ENCODE data around the gene ZMYM4.

ZMYM4 gene

DNA sequence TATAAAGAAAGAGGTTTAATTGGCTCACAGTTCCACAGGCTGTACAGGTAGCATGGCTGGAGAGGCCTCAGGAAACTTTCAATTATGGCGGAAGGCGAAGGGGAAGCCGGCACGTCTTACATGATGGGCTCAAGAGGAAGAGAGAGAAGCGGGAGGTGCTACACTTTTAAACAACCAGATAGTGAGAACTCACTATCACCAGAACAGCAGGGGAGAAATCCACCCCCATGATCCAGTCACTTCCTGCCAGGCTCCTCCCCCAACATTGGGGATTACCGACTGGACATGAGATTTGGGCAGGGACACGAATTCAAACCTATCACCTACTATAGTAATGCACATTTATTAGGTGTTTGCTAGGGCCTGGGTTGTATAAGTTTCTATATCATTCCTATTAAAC is 117.8 kb downstream of the ZMYM4 start:
- FAIRE-seq (no peak), DNase-seq (ENCODE audit: insufficient read length, low spot score) (no peak)
- no peak for TF ChIP-seq SPI1 (IDR thresholded peaks at IDR 0.05; ENCODE audit: low read depth, low read length)
- no peak for TF ChIP-seq PAX5 (IDR thresholded peaks at IDR 0.05; ENCODE audit: insufficient read depth, low read length, severe bottlenecking)
- TF ChIP-seq POLR2A (IDR thresholded peaks at IDR 0.05; ENCODE audit: low read depth, low read length), result no peak
- TF ChIP-seq POU2F2 (IDR thresholded peaks at IDR 0.05; ENCODE audit: low read depth, low read length), result no peak
- no peak for TF ChIP-seq TAF1 (IDR thresholded peaks at IDR 0.05; ENCODE audit: low read depth, low read length)
- TF ChIP-seq POLR2AphosphoS5 (IDR thresholded peaks at IDR 0.05; ENCODE audit: low read depth, low read length), result no peak

DNA sequence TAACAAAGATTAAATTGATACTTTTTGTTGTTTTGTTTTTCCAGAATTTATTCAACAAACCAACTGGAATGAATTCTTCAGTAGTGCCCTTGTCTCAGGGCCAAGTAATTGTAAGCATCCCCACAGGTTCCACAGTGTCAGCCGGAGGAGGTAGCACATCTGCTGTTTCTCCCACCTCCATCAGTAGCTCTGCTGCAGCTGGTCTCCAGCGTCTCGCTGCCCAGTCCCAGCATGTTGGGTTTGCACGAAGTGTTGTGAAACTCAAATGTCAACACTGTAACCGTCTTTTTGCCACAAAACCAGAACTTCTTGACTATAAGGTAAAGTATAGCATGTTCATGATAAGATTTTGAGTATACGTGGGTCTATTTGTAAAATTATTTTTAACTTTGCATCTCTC is 118.5 kb downstream of the ZMYM4 start:
- TF ChIP-seq POLR2A (IDR thresholded peaks at IDR 0.05; ENCODE audit: low read depth, low read length) (no peak), TAF1 (IDR thresholded peaks at IDR 0.05; ENCODE audit: low read depth, low read length) (no peak), PAX5 (IDR thresholded peaks at IDR 0.05; ENCODE audit: insufficient read depth, low read length, severe bottlenecking) (no peak), POLR2AphosphoS5 (IDR thresholded peaks at IDR 0.05; ENCODE audit: low read depth, low read length) (no peak), POU2F2 (IDR thresholded peaks at IDR 0.05; ENCODE audit: low read depth, low read length) (no peak), SPI1 (IDR thresholded peaks at IDR 0.05; ENCODE audit: low read depth, low read length) (no peak)
- FAIRE-seq, result no peak
- no peak for DNase-seq (ENCODE audit: insufficient read length, low spot score)

DNA sequence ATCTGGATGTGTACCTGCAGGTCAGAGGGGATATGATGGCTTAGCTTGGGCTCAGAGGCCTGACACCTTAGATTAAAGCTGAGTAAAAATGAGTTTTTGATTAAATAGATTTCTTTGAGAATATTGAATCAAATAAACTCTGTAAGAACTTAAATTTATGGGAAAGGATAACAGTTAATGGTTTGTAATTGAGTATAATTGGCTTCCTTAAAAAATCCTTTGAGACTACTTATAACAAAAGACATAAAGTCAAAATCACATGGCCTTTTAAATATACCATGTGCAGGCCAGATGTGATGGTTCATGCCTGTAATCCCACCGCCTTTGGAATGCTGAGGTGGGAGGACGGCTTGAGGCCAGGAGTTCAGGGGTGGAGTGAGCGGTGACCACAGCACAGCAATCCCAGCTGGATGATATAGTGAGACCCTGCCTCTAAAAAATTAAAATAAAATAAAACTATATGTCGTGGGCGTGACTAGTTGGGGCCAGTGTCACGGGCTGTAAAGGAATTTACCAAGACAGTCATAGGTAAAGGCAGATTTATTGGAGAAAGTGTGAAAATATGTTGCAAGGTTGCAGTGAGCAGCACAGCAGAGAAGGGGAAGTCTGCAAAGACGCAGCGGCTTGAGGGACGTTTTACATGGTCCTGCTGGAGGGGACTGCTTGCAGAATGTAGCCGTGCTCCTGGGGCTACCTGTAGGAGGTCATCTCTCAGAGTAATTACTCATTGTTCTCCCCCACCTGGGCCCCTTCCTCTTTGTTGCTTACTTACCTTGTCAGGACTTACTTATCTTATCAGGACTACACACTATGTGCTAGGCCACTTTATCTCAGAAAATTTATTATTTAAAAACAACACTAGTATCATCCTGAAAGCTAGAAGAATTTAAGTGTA is 122.3 kb downstream of the ZMYM4 start:
- FAIRE-seq (no peak), DNase-seq (ENCODE audit: insufficient read length, low spot score) (no peak)
- no peak for TF ChIP-seq POLR2A (IDR thresholded peaks at IDR 0.05; ENCODE audit: low read depth, low read length)
- TF ChIP-seq POU2F2 (IDR thresholded peaks at IDR 0.05; ENCODE audit: low read depth, low read length), result no peak
- TF ChIP-seq TAF1 (IDR thresholded peaks at IDR 0.05; ENCODE audit: low read depth, low read length), result no peak
- no peak for TF ChIP-seq PAX5 (IDR thresholded peaks at IDR 0.05; ENCODE audit: insufficient read depth, low read length, severe bottlenecking)
- TF ChIP-seq SPI1 (IDR thresholded peaks at IDR 0.05; ENCODE audit: low read depth, low read length), result no peak
- TF ChIP-seq POLR2AphosphoS5 (IDR thresholded peaks at IDR 0.05; ENCODE audit: low read depth, low read length), result no peak

DNA sequence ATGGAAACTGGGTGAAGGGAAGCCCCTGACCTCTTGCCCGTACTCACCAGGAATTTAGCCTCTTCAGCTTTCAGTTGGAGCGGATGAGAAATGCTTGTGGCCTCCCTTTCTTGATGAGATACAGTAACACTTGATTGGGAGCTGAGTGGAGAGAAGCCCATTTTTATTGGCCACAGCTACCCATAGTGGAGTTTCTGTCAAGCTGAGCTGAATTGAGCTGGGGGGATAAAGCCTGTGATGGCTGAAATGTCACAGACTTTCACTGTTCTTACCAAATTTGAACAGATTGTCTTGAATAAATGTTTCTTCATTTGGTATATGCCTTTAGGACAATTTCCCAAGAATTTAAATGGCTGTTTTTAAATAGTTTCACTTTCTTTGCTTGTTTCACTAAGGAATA is 125.9 kb downstream of the ZMYM4 start:
- FAIRE-seq (no peak), DNase-seq (ENCODE audit: insufficient read length, low spot score) (no peak)
- TF ChIP-seq POLR2AphosphoS5 (IDR thresholded peaks at IDR 0.05; ENCODE audit: low read depth, low read length), result no peak
- TF ChIP-seq TAF1 (IDR thresholded peaks at IDR 0.05; ENCODE audit: low read depth, low read length), result no peak
- no peak for TF ChIP-seq POU2F2 (IDR thresholded peaks at IDR 0.05; ENCODE audit: low read depth, low read length)
- no peak for TF ChIP-seq SPI1 (IDR thresholded peaks at IDR 0.05; ENCODE audit: low read depth, low read length)
- no peak for TF ChIP-seq PAX5 (IDR thresholded peaks at IDR 0.05; ENCODE audit: insufficient read depth, low read length, severe bottlenecking)
- no peak for TF ChIP-seq POLR2A (IDR thresholded peaks at IDR 0.05; ENCODE audit: low read depth, low read length)

DNA sequence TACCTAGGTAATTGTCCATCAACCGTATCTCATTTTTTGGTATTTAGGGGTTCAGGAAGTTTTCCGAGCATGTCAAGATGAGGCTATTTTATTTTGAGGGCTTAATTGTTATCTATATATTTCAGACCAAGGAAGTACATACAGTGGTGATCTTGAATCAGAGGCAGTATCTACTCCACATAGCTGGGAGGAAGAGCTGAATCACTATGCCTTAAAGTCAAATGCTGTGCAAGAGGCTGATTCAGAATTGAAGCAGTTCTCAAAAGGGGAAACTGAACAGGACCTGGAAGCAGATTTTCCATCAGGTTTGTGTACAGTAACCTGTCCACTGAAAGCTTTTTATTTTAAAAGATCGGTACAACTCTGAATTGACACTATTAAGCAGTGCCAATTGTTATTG is 130.2 kb downstream of the ZMYM4 start:
- DNase-seq (ENCODE audit: insufficient read length, low spot score) (no peak), FAIRE-seq (no peak)
- TF ChIP-seq POU2F2 (IDR thresholded peaks at IDR 0.05; ENCODE audit: low read depth, low read length), result no peak
- TF ChIP-seq POLR2A (IDR thresholded peaks at IDR 0.05; ENCODE audit: low read depth, low read length), result no peak
- TF ChIP-seq PAX5 (IDR thresholded peaks at IDR 0.05; ENCODE audit: insufficient read depth, low read length, severe bottlenecking), result no peak
- TF ChIP-seq POLR2AphosphoS5 (IDR thresholded peaks at IDR 0.05; ENCODE audit: low read depth, low read length), result no peak
- TF ChIP-seq TAF1 (IDR thresholded peaks at IDR 0.05; ENCODE audit: low read depth, low read length), result no peak
- TF ChIP-seq SPI1 (IDR thresholded peaks at IDR 0.05; ENCODE audit: low read depth, low read length), result no peak

DNA sequence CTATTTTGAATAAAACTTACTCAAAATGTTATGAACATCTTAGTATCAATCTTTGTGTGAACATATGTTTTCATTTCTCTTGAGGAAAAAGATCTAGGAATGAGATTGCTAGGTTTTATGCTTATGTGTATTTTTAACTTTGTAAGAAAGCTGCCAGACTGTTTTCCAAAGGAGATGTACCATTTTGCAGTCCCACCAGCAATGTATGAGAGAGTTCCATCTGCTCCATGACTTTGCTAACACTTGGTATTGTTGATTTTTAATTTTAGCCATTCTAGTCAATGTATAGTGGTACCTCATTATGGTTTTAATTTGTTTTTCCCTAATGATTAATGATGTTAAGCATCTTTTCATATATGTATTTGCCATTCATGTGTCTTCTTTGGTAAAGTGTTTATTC is 132.5 kb downstream of the ZMYM4 start:
- FAIRE-seq (no peak), DNase-seq (ENCODE audit: insufficient read length, low spot score) (no peak)
- TF ChIP-seq POLR2AphosphoS5 (IDR thresholded peaks at IDR 0.05; ENCODE audit: low read depth, low read length), result no peak
- no peak for TF ChIP-seq PAX5 (IDR thresholded peaks at IDR 0.05; ENCODE audit: insufficient read depth, low read length, severe bottlenecking)
- TF ChIP-seq SPI1 (IDR thresholded peaks at IDR 0.05; ENCODE audit: low read depth, low read length), result no peak
- no peak for TF ChIP-seq TAF1 (IDR thresholded peaks at IDR 0.05; ENCODE audit: low read depth, low read length)
- no peak for TF ChIP-seq POU2F2 (IDR thresholded peaks at IDR 0.05; ENCODE audit: low read depth, low read length)
- no peak for TF ChIP-seq POLR2A (IDR thresholded peaks at IDR 0.05; ENCODE audit: low read depth, low read length)

DNA sequence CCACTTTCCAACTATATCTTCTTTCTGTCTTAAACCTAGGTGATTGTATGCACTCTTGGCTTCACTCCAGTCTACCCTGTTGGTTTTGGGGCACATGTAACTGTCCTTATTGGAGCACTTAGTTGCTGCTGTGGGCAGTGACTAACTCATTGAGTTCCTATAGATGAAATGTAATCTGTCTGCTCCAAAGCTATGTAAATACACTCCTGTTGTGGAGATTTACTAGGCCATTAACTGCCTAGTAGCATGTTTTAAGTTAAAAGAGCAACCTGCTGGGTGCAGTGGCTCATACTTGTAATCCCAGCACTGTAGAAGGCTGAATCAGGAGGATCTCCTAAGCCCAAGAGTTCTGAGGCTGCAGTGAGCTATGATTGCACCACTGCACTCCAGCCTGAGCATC is 137.6 kb downstream of the ZMYM4 start:
- no peak for TF ChIP-seq TAF1 (IDR thresholded peaks at IDR 0.05; ENCODE audit: low read depth, low read length)
- FAIRE-seq (no peak), DNase-seq (ENCODE audit: insufficient read length, low spot score) (no peak)

DNA sequence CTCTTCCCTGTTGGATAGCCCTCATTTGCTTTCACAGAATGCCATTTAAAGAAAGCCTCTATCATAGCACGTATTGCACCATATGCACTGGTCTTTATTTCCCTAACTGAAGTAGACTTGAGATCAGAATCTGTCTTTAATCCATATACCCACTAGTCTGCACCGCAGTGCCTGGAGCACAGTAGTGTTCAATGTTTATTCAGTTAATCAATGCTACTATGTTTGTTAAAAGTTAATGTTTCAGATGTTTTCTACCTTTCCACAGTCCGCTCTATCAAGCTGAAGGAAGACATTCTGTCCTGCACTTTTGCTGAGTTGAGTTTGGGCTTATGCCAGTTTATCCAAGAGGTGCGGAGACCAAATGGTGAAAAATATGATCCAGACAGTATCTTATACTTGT is 139.2 kb downstream of the ZMYM4 start:
- FAIRE-seq, result no peak
- no peak for DNase-seq (ENCODE audit: insufficient read length, low spot score)
- no peak for TF ChIP-seq POU2F2 (IDR thresholded peaks at IDR 0.05; ENCODE audit: low read depth, low read length)
- no peak for TF ChIP-seq TAF1 (IDR thresholded peaks at IDR 0.05; ENCODE audit: low read depth, low read length)
- TF ChIP-seq PAX5 (IDR thresholded peaks at IDR 0.05; ENCODE audit: insufficient read depth, low read length, severe bottlenecking), result no peak
- no peak for TF ChIP-seq POLR2A (IDR thresholded peaks at IDR 0.05; ENCODE audit: low read depth, low read length)
- TF ChIP-seq POLR2AphosphoS5 (IDR thresholded peaks at IDR 0.05; ENCODE audit: low read depth, low read length), result no peak
- no peak for TF ChIP-seq SPI1 (IDR thresholded peaks at IDR 0.05; ENCODE audit: low read depth, low read length)

DNA sequence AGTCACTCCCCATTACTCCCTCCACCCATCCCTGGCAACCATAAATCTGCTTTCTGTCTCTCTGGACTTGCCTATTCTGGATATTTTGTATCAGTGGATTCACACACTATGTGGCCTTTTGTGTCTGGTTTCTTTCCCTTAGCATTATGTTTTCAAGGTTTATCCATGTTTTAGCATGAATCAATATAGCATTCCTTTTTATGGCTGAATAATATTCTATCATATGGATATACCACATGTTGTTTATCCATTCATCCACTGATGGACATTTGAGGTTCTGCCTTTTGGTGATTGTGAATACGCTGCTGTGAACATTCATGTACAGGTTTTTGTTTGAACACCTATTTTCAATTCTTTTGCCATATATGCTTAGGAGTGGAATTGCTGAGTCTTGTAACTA is 140.4 kb downstream of the ZMYM4 start:
- TF ChIP-seq SPI1 (IDR thresholded peaks at IDR 0.05; ENCODE audit: low read depth, low read length) (no peak), PAX5 (IDR thresholded peaks at IDR 0.05; ENCODE audit: insufficient read depth, low read length, severe bottlenecking) (no peak), TAF1 (IDR thresholded peaks at IDR 0.05; ENCODE audit: low read depth, low read length) (no peak), POU2F2 (IDR thresholded peaks at IDR 0.05; ENCODE audit: low read depth, low read length) (no peak), POLR2AphosphoS5 (IDR thresholded peaks at IDR 0.05; ENCODE audit: low read depth, low read length) (no peak), POLR2A (IDR thresholded peaks at IDR 0.05; ENCODE audit: low read depth, low read length) (no peak)
- no peak for FAIRE-seq
- no peak for DNase-seq (ENCODE audit: insufficient read length, low spot score)

Data from GM12891 (cell line).